ENCODE data around the gene SPP2.

DNA sequence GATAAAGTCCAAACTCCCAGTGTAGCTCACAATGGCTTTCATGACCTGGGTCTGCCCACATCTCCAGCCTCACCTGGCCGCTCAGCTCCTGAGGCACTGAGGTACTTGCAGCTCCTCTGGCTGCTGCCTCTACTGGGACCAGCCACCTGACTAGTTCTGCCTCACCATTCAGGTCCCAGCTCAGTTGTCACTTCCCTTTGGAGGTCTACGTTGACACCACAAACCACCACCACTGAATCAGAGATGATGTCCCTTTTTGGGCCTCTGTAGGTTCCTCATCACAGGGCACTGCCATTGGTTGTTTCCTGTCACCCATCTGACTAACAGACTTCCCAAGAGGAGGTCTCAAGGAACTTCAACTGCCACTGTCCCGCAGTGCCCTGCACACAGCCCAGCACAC, 21.2 kb downstream of the SPP2 start:
- TF ChIP-seq SUZ12 (IDR thresholded peaks at IDR 0.05) (no peak), HDGF (IDR thresholded peaks at IDR 0.05; ENCODE audit: borderline replicate concordance) (no peak)

Data from HEK293T (cell line).